Astrocyte of the cerebellum (primary cell): ENCODE measurements around the gene FAM20B.

Experiments
- DNase-seq: peaks from one replicate; pipeline ENCODE4 v3.0.0-alpha.2; 2011; ENCODE audit warnings: low read depth
- H3K4me3 ChIP-seq: 2 replicates; pipeline ENCODE4 v1.5.1; 2011; ENCODE audit warnings: mild to moderate bottlenecking, low read depth, low read length, moderate library complexity
- CTCF ChIP-seq: IDR thresholded peaks from 2 replicates; pipeline ENCODE4 v1.5.1; 2012; ENCODE audit warnings: low read length, low read depth, moderate library complexity, mild to moderate bottlenecking; ENCODE audit errors: missing control alignments
- in situ Hi-C: cut with HindIII; loops from 2 replicates; pipeline ENCODE4 v1.10.0; 2017; ENCODE audit warnings: low sequenced_read_pairs

FAM20B gene

GRCh38 chr1:179091691-179092165 is 66.0 kb downstream of the FAM20B start:
- no peak for DNase-seq
- TF ChIP-seq CTCF: no peak
- in situ Hi-C loops: no loop called here
- H3K4me3 ChIP-seq: no peak overlapping the region

GRCh38 chr1:179092896-179093461 is 67.3 kb downstream of the FAM20B start:
- in situ Hi-C loops: no loop called here
- no peak for TF ChIP-seq CTCF
- DNase-seq: no peak
- no peak overlapping the region for H3K4me3 ChIP-seq

DNA sequence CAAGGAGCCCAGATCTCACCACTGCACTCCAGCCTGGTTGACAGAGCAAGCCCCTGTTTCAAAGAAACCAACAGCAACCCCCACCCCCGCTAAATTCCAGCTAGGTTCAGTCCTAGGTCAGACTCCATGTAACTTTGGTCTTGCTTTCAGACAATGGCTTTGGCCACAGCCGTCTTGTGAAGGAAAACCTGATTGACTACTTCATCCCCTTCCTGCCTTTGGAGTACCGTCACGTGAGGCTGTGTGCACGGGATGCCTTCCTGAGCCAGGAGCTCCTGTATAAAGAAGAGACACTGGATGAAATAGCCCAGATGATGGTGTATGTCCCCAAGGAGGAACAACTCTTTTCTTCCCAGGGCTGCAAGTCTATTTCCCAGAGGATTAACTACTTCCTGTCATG is 69.1 kb downstream of the FAM20B start:
- in situ Hi-C loops: no loop called here
- TF ChIP-seq CTCF: no peak
- no peak overlapping the region for H3K4me3 ChIP-seq
- no peak for DNase-seq

GRCh38 chr1:179095377-179095776 is 69.7 kb downstream of the FAM20B start:
- in situ Hi-C loops: no loop called here
- DNase-seq: no peak
- H3K4me3 ChIP-seq: no peak overlapping the region
- TF ChIP-seq CTCF: no peak

GRCh38 chr1:179095924-179096323 is 70.2 kb downstream of the FAM20B start:
- no peak overlapping the region for H3K4me3 ChIP-seq
- DNase-seq: no peak
- no peak for TF ChIP-seq CTCF
- in situ Hi-C loops: no loop called here

DNA sequence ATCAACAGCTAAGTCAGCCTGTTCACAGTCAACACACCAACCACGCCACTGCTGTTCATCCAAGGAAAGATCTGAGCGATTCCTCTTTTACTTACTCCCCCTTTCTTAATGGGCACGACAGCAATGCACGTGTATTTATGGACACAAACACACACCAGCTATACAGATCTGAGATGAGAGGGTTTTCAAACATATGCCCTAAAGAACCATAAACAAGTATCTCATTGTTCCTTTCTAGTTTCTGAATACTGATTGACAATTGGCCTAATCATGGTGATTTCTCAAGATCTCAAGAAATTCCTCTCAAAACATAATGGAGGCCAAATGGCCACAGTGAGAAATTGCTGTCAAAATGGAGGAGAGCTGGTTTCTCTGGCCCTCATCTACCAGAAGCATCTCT is 74.2 kb downstream of the FAM20B start:
- TF ChIP-seq CTCF: no peak
- no peak overlapping the region for H3K4me3 ChIP-seq
- no peak for DNase-seq
- in situ Hi-C loops: no loop called here

- TF ChIP-seq CTCF: no peak
- in situ Hi-C loops: no loop called here
- no peak for DNase-seq
- H3K4me3 ChIP-seq: no peak overlapping the region
Measured at GRCh38 chr1:179101566-179101965, 75.9 kb downstream of the FAM20B start.
